Calu3 (cell line): ENCODE results near the gene ZNF333. TPM values are rescaled to one million over a fixed set of nuclear protein-coding genes. Genes with fewer than 3 reads are reported as not detected.

ENCODE experiments used
- BruUV-seq: library from RNA; stranded (reverse); fragments of 400-500 nt; replicated peaks from 2 replicates; lab custom pipeline; 2021; lab: Mats Ljungman, UMichigan
- CTCF ChIA-PET: fragments of 300-600 bp; sonication (Branson Sonifier 250); formaldehyde crosslinking; loops from one replicate; lab custom pipeline; 2022; ENCODE audit warnings: antibody characterized with exemption; lab: Charles Lee
- DNase-seq: peaks from one replicate; pipeline ENCODE4 v3.0.0; 2022
- H3K27ac Mint-ChIP-seq: one replicate; pipeline ENCODE4 v1.8.0; 2022; ENCODE audit warnings: mixed read lengths; ENCODE audit not compliant: unreplicated experiment
- H3K27me3 Mint-ChIP-seq: one replicate; pipeline ENCODE4 v1.8.0; 2022; ENCODE audit warnings: mixed read lengths; ENCODE audit not compliant: unreplicated experiment
- H3K36me3 Mint-ChIP-seq: one replicate; pipeline ENCODE4 v1.8.0; 2022; ENCODE audit warnings: mild to moderate bottlenecking, moderate library complexity, mixed read lengths; ENCODE audit not compliant: insufficient read depth, unreplicated experiment
- H3K4me1 Mint-ChIP-seq: one replicate; pipeline ENCODE4 v1.8.0; 2022; ENCODE audit warnings: mild to moderate bottlenecking, low read depth, mixed read lengths; ENCODE audit not compliant: unreplicated experiment
- H3K4me3 Mint-ChIP-seq: one replicate; pipeline ENCODE4 v1.8.0; 2022; ENCODE audit warnings: mild to moderate bottlenecking, low read depth, moderate library complexity, mixed read lengths; ENCODE audit not compliant: unreplicated experiment
- H3K9me3 Mint-ChIP-seq: one replicate; pipeline ENCODE4 v1.8.0; 2022; ENCODE audit warnings: low read depth, mixed read lengths; ENCODE audit not compliant: unreplicated experiment
- intact Hi-C: fragments of 100-400 bp; cut with micrococcal nuclease; formaldehyde crosslinking; loops from one replicate; pipeline ENCODE4 v1.10.0; 2022; ENCODE audit not compliant: unreplicated experiment
- total RNA-seq: library from RNA; stranded (reverse); gene quantifications from 2 replicates; pipeline ENCODE4 v1.2.3, GENCODE V29; 2022
- TF ChIP-seq, protein P1 (sequence below): fragments of 200-600 bp; IDR thresholded peaks from one replicate; pipeline ENCODE4 v1.8.0; 2022; ENCODE audit warnings: antibody characterized with exemption; ENCODE audit not compliant: unreplicated experiment

ZNF333 gene
- total RNA-seq, 1 experiment from 2014 or later, result 5.8 TPM

DNA sequence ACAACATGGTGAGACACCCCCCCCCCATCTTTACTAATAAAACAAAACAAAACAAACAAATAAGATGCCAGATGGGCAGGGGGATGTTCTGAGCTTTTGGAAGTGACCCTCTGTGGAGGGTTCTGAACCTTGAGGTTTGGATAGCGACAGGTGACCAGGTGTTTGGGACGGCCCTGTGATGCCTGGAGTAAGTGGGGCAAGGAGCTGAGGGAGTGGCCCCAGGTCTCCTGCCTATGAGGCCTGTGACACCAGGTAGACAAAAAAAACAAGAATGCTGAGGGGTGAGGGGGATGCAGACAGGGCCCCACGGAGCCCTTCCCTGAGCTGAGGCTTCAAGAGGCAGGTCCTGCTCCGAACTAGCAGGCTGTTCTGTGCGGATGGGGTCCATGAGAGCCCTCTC, 79.4 kb downstream of the ZNF333 start:
- no peak for DNase-seq
- Mint-ChIP-seq H3K36me3 (no peaks in the 10 kb centered on the region), H3K4me1 (no peaks in the 10 kb centered on the region), H3K9me3 (no peaks in the 10 kb centered on the region), H3K27ac (no peak overlapping the region), H3K4me3 (no peak overlapping the region), H3K27me3 (peaks cover 27% of the 10 kb centered on the region)
- TF ChIP-seq, protein P1, sequence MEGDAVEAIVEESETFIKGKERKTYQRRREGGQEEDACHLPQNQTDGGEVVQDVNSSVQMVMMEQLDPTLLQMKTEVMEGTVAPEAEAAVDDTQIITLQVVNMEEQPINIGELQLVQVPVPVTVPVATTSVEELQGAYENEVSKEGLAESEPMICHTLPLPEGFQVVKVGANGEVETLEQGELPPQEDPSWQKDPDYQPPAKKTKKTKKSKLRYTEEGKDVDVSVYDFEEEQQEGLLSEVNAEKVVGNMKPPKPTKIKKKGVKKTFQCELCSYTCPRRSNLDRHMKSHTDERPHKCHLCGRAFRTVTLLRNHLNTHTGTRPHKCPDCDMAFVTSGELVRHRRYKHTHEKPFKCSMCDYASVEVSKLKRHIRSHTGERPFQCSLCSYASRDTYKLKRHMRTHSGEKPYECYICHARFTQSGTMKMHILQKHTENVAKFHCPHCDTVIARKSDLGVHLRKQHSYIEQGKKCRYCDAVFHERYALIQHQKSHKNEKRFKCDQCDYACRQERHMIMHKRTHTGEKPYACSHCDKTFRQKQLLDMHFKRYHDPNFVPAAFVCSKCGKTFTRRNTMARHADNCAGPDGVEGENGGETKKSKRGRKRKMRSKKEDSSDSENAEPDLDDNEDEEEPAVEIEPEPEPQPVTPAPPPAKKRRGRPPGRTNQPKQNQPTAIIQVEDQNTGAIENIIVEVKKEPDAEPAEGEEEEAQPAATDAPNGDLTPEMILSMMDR, result no peak
- BruUV-seq, result no TSS peak
- CTCF ChIA-PET, result no interaction called here
- intact Hi-C loops, result no loop called here

DNA sequence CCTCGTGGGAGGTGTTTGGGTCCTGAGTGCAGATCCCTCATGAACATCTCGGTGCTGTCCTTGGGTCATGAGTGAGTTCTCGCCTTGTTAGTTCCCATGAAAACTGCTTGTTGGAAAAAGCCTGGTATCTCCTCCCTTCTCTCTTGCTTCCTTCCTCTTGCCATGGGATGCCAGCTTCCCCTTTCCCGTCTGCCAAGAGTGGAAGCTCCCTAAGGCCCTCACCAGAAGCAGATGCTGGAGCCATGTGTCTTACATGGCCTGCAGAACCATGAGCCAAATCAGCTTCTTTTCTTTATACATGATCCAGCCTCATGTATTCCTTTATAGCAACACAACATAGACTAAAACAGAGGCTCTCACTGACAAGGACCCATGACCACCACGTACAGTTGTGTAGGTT, 80.3 kb downstream of the ZNF333 start:
- Mint-ChIP-seq H3K27me3 (peaks cover 24% of the 10 kb centered on the region), H3K27ac (no peak overlapping the region), H3K4me3 (no peak overlapping the region), H3K4me1 (no peaks in the 10 kb centered on the region), H3K36me3 (no peaks in the 10 kb centered on the region), H3K9me3 (no peaks in the 10 kb centered on the region)
- BruUV-seq, result no TSS peak
- no peak for DNase-seq
- intact Hi-C loops, result no loop called here
- CTCF ChIA-PET, result no interaction called here
- TF ChIP-seq, protein P1, result no peak

DNA sequence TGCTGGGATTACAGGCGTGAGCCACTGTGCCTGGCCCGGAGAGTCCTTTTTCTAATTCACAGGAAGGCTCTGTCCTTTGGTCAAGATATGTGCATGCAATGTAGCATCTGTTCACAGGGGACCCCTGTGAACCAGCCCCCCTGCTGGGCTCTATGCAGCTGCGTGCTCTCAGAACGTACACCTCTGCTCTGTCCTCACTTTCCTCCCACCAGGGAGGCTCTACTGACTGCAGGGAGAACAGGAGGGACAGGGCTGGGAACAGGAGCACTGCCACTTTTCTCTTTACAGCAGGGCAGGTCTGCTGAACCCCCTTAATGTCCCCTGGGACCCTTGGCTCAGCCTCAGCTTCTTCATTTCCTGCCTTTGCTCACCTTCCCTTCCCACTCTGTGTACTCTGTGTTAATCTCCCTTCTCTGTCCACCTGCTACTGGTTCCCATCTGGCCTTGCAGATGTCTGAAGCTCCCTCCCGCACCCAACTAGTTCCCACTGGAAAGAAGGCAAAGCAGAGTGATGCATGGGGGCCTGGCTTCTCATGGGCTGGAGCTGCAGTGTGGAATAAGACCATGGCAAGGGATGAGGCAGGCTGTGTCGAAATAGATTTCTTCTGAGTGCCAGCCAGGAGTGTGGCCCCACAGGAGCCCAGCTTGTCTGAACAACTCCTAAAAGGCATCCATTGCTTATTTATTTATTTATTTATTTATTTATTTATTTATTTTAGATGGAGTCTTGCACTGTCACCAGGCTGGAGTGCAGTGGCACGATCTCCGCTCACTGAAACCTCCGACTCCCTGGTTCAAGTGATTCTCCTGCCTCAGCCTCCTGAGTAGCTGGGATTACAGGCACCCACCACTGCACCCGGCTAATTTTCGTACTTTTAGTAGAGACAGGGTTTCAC, 81.3 kb downstream of the ZNF333 start:
- no peak overlapping the region for H3K27ac Mint-ChIP-seq
- intact Hi-C loops, result no loop called here
- no peak for DNase-seq
- CTCF ChIA-PET, result no interaction called here
- peaks cover 5% of the 10 kb centered on the region for H3K36me3 Mint-ChIP-seq
- H3K27me3 Mint-ChIP-seq, result peaks cover 35% of the 10 kb centered on the region
- no peak overlapping the region for H3K4me3 Mint-ChIP-seq
- no TSS peak for BruUV-seq
- TF ChIP-seq, protein P1, result no peak
- no peaks in the 10 kb centered on the region for H3K4me1 Mint-ChIP-seq
- no peaks in the 10 kb centered on the region for H3K9me3 Mint-ChIP-seq

DNA sequence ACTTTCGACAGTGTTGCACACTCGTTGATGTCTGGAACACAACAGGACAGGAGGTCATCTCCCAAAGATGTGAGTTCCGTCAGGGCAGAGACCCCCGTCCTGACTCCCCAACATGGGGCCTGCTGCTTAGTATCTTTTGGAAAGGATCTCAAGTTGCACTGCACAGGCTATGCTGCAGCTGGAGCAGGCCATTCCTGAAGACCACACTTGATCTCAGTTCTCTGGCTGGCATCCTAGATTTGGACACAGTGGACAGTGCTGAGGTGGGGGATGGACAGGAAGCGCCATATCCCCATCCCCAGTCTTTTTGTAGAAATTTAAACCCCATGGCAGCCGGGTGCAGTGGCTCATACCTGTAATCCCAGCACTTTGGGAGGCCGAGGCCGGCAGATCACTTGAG, 82.6 kb downstream of the ZNF333 start:
- Mint-ChIP-seq H3K36me3 (peaks cover 13% of the 10 kb centered on the region), H3K27ac (no peak overlapping the region), H3K4me3 (no peak overlapping the region), H3K27me3 (peaks cover 43% of the 10 kb centered on the region), H3K9me3 (no peaks in the 10 kb centered on the region), H3K4me1 (no peaks in the 10 kb centered on the region)
- intact Hi-C loops, result no loop called here
- CTCF ChIA-PET, result no interaction called here
- no TSS peak for BruUV-seq
- TF ChIP-seq, protein P1, result no peak
- no peak for DNase-seq
